HCT116 (cell line): ENCODE data around the gene SHROOM3. TPM values are rescaled to one million over a fixed set of nuclear protein-coding genes. Genes with fewer than 3 reads are reported as not detected.

Experiments
- ATAC-seq: fragments of 200-7000 bp; cut with Tn5 transposase; 2 replicates; pipeline ENCODE4 v1.9.1; 2020; ENCODE audit warnings: mild to moderate bottlenecking, moderate library complexity
- BruUV-seq: library from RNA; stranded (reverse); fragments of 400-500 nt; replicated peaks from 2 replicates; lab custom pipeline; 2021; lab: Mats Ljungman, UMichigan
- CTCF ChIA-PET: fragments of 300-600 bp; sonication (Branson Sonifier 250); formaldehyde crosslinking; loops from one replicate; lab custom pipeline; 2021; ENCODE audit warnings: antibody characterized with exemption; lab: Charles Lee
- POLR2A ChIA-PET: fragments of 300-600, 350-600 bp; sonication (Branson Sonifier 250); formaldehyde crosslinking; loops from one replicate; lab custom pipeline; 2021; ENCODE audit warnings: antibody characterized with exemption; lab: Charles Lee
- RAD21 ChIA-PET, 2 experiments: fragments of 300-600 bp; sonication (Branson Sonifier 250); formaldehyde crosslinking; loops; one replicate each; lab custom pipeline; 2023; ENCODE audit warnings: low total read pairs in 2 of 2; ENCODE audit not compliant: uncharacterized antibody in 2 of 2, unreplicated experiment in 2 of 2, low non-redundant PET in 1 of 2; lab: Charles Lee
- DNase-seq: peaks from one replicate; pipeline ENCODE4 v3.0.0-alpha.2; 2010; ENCODE audit warnings: low read depth, low spot score
- H2AFZ ChIP-seq: fragments of 200-600 bp; shearing (Covaris generic), sonication (generic); 2 replicates; pipeline ENCODE4 v1.6.1; 2017; ENCODE audit warnings: low read depth, mixed run types, mixed read lengths, antibody characterized with exemption, low read length; ENCODE audit not compliant: poor library complexity, severe bottlenecking
- H3K27ac ChIP-seq: 2 replicates; pipeline ENCODE4 v1.5.1; 2012; ENCODE audit warnings: low read depth, low read length
- H3K27me3 ChIP-seq: fragments of 200-600 bp; sonication (generic); 2 replicates; pipeline ENCODE4 v1.6.1; 2016; ENCODE audit warnings: mixed run types, low read length, mixed read lengths; ENCODE audit not compliant: insufficient read depth
- H3K36me3 ChIP-seq, 2 experiments: fragments of 200-500 bp in 1 of 2; fragments of 200-600 bp in 1 of 2; sonication (Bioruptor generic) in 1 of 2; sonication (generic) in 1 of 2; 2 replicates each; pipeline versions ENCODE4 v1.5.1 to v1.6.1; 2014 to 2016; ENCODE audit warnings: low read length in 2 of 2, inconsistent platforms in 1 of 2, mixed read lengths in 1 of 2, mixed run types in 1 of 2; ENCODE audit not compliant: insufficient read depth in 2 of 2, control insufficient read depth in 1 of 2
- H3K4me1 ChIP-seq, 2 experiments: fragments of 200-600 bp in 1 of 2; sonication (generic) in 1 of 2; 2 replicates each; pipeline versions ENCODE4 v1.5.1 to v1.6.1; 2012 to 2017; ENCODE audit warnings: low read length in 2 of 2, inconsistent platforms in 1 of 2, mild to moderate bottlenecking in 1 of 2, mixed read lengths in 1 of 2, mixed run types in 1 of 2, moderate library complexity in 1 of 2; ENCODE audit not compliant: insufficient read depth in 2 of 2, control insufficient read depth in 1 of 2
- H3K4me2 ChIP-seq: fragments of 200-600 bp; sonication (generic); 2 replicates; pipeline ENCODE4 v1.6.1; 2017; ENCODE audit warnings: mixed run types, low read length, mixed read lengths
- H3K4me3 ChIP-seq, 2 experiments: fragments of 200-600 bp in 1 of 2; sonication (generic) in 1 of 2; replicated peaks in 1 of 2; 2 replicates each; pipeline ENCODE4 v1.5.1; 2011 to 2016; ENCODE audit warnings: low read length in 2 of 2, control low read depth in 1 of 2, low read depth in 1 of 2, mild to moderate bottlenecking in 1 of 2, mixed read lengths in 1 of 2, mixed run types in 1 of 2
- H3K79me2 ChIP-seq: fragments of 200-600 bp; sonication (generic); 2 replicates; pipeline ENCODE4 v1.6.1; 2017; ENCODE audit warnings: mild to moderate bottlenecking, mixed run types, low read length, moderate library complexity, mixed read lengths; ENCODE audit not compliant: insufficient read depth
- H3K9ac ChIP-seq: fragments of 200-600 bp; sonication (generic); 2 replicates; pipeline ENCODE4 v1.6.1; 2016; ENCODE audit warnings: low read length, mixed read lengths
- H3K9me2 ChIP-seq: fragments of 200-600 bp; sonication (generic), shearing (Covaris generic); 2 replicates; pipeline ENCODE4 v1.6.1; 2017; ENCODE audit warnings: mixed run types, mild to moderate bottlenecking, moderate library complexity; ENCODE audit not compliant: insufficient read depth
- H3K9me3 ChIP-seq, 2 experiments: fragments of 200-500 bp in 1 of 2; fragments of 200-600 bp in 1 of 2; sonication (Bioruptor generic) in 1 of 2; sonication (generic) in 1 of 2; 2 replicates each; pipeline ENCODE4 v1.6.1; 2014 to 2017; ENCODE audit warnings: low read length in 2 of 2, mixed read lengths in 2 of 2, inconsistent platforms in 1 of 2, low read depth in 1 of 2, mild to moderate bottlenecking in 1 of 2, mixed run types in 1 of 2, moderate library complexity in 1 of 2; ENCODE audit not compliant: control insufficient read depth in 1 of 2, insufficient read depth in 1 of 2
- H4K20me1 ChIP-seq: fragments of 200-600 bp; sonication (generic), shearing (Covaris generic); 2 replicates; pipeline ENCODE4 v1.6.1; 2017; ENCODE audit warnings: mixed run types, mild to moderate bottlenecking, moderate library complexity; ENCODE audit not compliant: insufficient read depth
- CEBPB ChIP-seq: IDR thresholded peaks from 2 replicates; pipeline ENCODE4 v1.6.1; 2012; ENCODE audit warnings: low read depth
- ELF1 ChIP-seq: IDR thresholded peaks from 2 replicates; pipeline ENCODE4 v1.6.1; 2012; ENCODE audit warnings: low read depth, borderline replicate concordance
- EZH2 ChIP-seq: fragments of 200-600 bp; sonication (generic); IDR thresholded peaks from 2 replicates; pipeline ENCODE4 v1.6.1; 2017; ENCODE audit warnings: antibody characterized with exemption, mixed run types
- EZH2phosphoT487 ChIP-seq: fragments of 200-600 bp; IDR thresholded peaks from 2 replicates; pipeline ENCODE4 v1.6.1; 2018; ENCODE audit warnings: antibody characterized with exemption, borderline replicate concordance
- FOSL1 ChIP-seq: IDR thresholded peaks from 2 replicates; pipeline ENCODE4 v1.6.1; 2012; ENCODE audit warnings: low read depth
- JUND ChIP-seq: IDR thresholded peaks from 2 replicates; pipeline ENCODE4 v1.6.1; 2012
- POLR2AphosphoS5 ChIP-seq: IDR thresholded peaks from 2 replicates; pipeline ENCODE4 v1.6.1; 2011; ENCODE audit warnings: mild to moderate bottlenecking, low read depth, low read length, moderate library complexity
- RAD21 ChIP-seq: IDR thresholded peaks from 2 replicates; pipeline ENCODE4 v1.6.1; 2012; ENCODE audit warnings: low read depth, mild to moderate bottlenecking
- SIN3A ChIP-seq: IDR thresholded peaks from 2 replicates; pipeline ENCODE4 v1.6.1; 2012; ENCODE audit warnings: low read depth
- SP1 ChIP-seq: IDR thresholded peaks from 2 replicates; pipeline ENCODE4 v1.6.1; 2012; ENCODE audit warnings: low read depth
- SRF ChIP-seq: IDR thresholded peaks from 2 replicates; pipeline ENCODE4 v1.6.1; 2012; ENCODE audit warnings: low read depth
- YY1 ChIP-seq: IDR thresholded peaks from 2 replicates; pipeline ENCODE4 v1.6.1; 2011; ENCODE audit warnings: low read length, low read depth, moderate library complexity, mild to moderate bottlenecking; ENCODE audit not compliant: insufficient replicate concordance; ENCODE audit errors: extremely low read depth
- ZFX ChIP-seq: fragments of 450-650 bp; IDR thresholded peaks from 2 replicates; pipeline ENCODE4 v1.6.1; 2017
- ZNF274 ChIP-seq: fragments of 200-500 bp; sonication (Bioruptor generic); IDR thresholded peaks from 2 replicates; pipeline ENCODE4 v1.6.1; 2014; ENCODE audit warnings: mild to moderate bottlenecking, low read depth, low read length, inconsistent platforms
- intact Hi-C: fragments of 100-400 bp; cut with micrococcal nuclease; formaldehyde crosslinking; loops from 2 replicates; pipeline ENCODE4 v1.10.0; 2022
- total RNA-seq: library from RNA; stranded (reverse); gene quantifications from one replicate; pipeline ENCODE4 v1.2.1, GENCODE V29; 2021; ENCODE audit not compliant: unreplicated experiment
- TF ChIP-seq, protein P1 (sequence below): IDR thresholded peaks from 2 replicates; pipeline ENCODE4 v1.6.1; 2011; ENCODE audit warnings: mild to moderate bottlenecking, low read length, moderate library complexity; ENCODE audit not compliant: insufficient replicate concordance; ENCODE audit errors: extremely low read depth
- TF ChIP-seq, protein P2 (sequence below): IDR thresholded peaks from 2 replicates; pipeline ENCODE4 v1.6.1; 2012
- TF ChIP-seq, protein P3 (sequence below), 3 experiments: fragments of 200-600 bp in 1 of 3; sonication (generic) in 1 of 3; IDR thresholded peaks in 2 of 3; conservative IDR thresholded peaks in 1 of 3; 2 replicates each; pipeline ENCODE4 v1.5.1; 2012 to 2017; ENCODE audit warnings: low read depth in 2 of 3, low read length in 2 of 3, antibody characterized with exemption in 1 of 3, borderline replicate concordance in 1 of 3, control low read depth in 1 of 3, mild to moderate bottlenecking in 1 of 3, mixed read lengths in 1 of 3, mixed run types in 1 of 3, moderate library complexity in 1 of 3; ENCODE audit not compliant: insufficient read depth in 1 of 3

The SHROOM3 gene
- total RNA-seq, 1 experiment from 2014 or later = 22.5 TPM

DNA sequence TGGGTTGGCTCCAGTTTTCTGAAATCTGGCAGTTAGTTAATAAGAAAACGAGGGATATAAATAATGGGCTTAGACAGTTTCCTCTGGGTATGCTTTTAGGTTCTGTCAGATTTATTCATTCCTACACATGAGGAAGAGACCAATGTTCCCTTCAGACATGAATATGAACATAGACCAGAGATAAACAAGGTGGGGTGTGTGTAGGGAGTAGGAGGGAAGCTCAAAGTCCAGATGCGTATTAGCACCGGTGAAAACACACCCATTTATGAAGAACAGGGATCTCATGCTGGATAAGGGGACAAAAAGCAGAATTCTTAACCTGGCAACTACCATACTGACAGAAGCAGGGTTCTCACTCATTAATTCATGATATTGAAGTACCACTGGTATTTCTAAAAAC is 240.0 kb downstream of the SHROOM3 start:
- no peak overlapping the region for H2AFZ ChIP-seq
- no peaks in the 10 kb centered on the region for H4K20me1 ChIP-seq
- ChIA-PET CTCF (no interaction called here), RAD21 (interaction anchor here in 1 of 2 experiments (0.7 kb wide), 1 partner anchor 528 kb away, joined by 3 read pairs; no protein-coding TSS in a partner anchor), POLR2A (no interaction called here)
- no peak overlapping the region for H3K27ac ChIP-seq
- no peaks in the 10 kb centered on the region for H3K9me3 ChIP-seq
- H3K4me3 ChIP-seq = no peak overlapping the region
- ATAC-seq (no peak), DNase-seq (no peak)
- H3K9me2 ChIP-seq = no peaks in the 10 kb centered on the region
- no peaks in the 10 kb centered on the region for H3K27me3 ChIP-seq
- intact Hi-C loops = no loop called here
- no peaks in the 10 kb centered on the region for H3K36me3 ChIP-seq
- no peaks in the 10 kb centered on the region for H3K79me2 ChIP-seq
- no peak overlapping the region for H3K4me2 ChIP-seq
- H3K9ac ChIP-seq = no peak overlapping the region
- peaks cover 0 to 10% of the 10 kb centered on the region in 2 experiments; a peak in 2 of 4 replicates for H3K4me1 ChIP-seq
- TF ChIP-seq SIN3A (no peak), EZH2 (no peak), SRF (no peak)
- no TSS peak for BruUV-seq

DNA sequence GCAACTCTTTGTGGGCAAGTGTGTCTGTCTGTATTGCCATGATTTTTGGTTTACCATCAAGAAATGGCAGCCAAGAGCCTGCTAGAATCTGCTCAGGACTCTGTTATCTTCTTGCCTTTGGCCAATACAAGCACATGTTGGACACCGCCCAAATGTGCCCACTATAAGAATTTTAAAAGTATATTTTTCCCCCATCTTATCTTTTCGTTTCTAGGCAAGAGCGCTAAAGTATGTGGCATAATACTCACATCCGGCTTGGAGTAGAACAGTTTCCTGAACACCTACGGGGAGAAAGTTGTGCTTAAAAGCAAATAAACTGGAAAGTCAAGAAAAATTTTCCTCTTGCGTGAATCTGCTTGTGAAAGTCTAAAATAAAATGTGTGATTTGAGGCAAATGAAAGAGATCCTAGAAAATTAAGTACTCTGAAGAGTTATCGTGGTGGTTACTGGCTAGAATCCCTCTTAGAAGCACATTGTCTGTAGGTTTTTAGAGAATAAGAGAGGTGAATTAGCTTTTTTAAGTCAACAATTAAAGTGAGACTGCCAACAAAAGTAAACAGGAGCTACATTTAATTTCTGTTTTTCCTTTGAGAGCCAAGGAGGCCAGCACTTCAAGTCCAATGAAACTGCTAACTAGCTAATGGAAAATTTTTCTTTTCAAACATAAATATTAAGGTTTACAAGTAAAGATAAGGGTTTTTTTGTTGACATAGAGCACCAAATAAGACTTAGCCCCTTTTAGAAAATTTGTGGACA is 242.7 kb downstream of the SHROOM3 start:
- Histone ChIP-seq H3K36me3 (no peaks in the 10 kb centered on the region), H4K20me1 (no peaks in the 10 kb centered on the region), H3K27me3 (no peaks in the 10 kb centered on the region), H3K4me2 (no peak overlapping the region), H3K79me2 (no peaks in the 10 kb centered on the region), H3K4me1 (peaks cover 0 to 13% of the 10 kb centered on the region in 2 experiments; a peak in 2 of 4 replicates), H3K27ac (no peak overlapping the region), H3K4me3 (no peak overlapping the region), H3K9me3 (no peaks in the 10 kb centered on the region), H2AFZ (no peak overlapping the region), H3K9me2 (no peaks in the 10 kb centered on the region), H3K9ac (no peak overlapping the region)
- BruUV-seq = no TSS peak
- ChIA-PET RAD21 (no interaction called here), CTCF (no interaction called here), POLR2A (no interaction called here)
- intact Hi-C loops = no loop called here
- no peak for ATAC-seq
- DNase-seq = no peak
- TF ChIP-seq, protein P1, sequence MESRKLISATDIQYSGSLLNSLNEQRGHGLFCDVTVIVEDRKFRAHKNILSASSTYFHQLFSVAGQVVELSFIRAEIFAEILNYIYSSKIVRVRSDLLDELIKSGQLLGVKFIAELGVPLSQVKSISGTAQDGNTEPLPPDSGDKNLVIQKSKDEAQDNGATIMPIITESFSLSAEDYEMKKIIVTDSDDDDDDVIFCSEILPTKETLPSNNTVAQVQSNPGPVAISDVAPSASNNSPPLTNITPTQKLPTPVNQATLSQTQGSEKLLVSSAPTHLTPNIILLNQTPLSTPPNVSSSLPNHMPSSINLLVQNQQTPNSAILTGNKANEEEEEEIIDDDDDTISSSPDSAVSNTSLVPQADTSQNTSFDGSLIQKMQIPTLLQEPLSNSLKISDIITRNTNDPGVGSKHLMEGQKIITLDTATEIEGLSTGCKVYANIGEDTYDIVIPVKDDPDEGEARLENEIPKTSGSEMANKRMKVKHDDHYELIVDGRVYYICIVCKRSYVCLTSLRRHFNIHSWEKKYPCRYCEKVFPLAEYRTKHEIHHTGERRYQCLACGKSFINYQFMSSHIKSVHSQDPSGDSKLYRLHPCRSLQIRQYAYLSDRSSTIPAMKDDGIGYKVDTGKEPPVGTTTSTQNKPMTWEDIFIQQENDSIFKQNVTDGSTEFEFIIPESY = no peak
- TF ChIP-seq SIN3A = no peak
- TF ChIP-seq, protein P2, sequence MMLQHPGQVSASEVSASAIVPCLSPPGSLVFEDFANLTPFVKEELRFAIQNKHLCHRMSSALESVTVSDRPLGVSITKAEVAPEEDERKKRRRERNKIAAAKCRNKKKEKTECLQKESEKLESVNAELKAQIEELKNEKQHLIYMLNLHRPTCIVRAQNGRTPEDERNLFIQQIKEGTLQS = no peak
- TF ChIP-seq POLR2AphosphoS5 = no peak
- TF ChIP-seq EZH2phosphoT487 = no peak
- no peak for TF ChIP-seq SP1
- TF ChIP-seq FOSL1 = no peak
- TF ChIP-seq ZNF274 = no peak
- no peak for TF ChIP-seq YY1
- TF ChIP-seq SRF = no peak
- no peak for TF ChIP-seq ZFX
- no peak for TF ChIP-seq CEBPB
- TF ChIP-seq ELF1 = no peak
- no peak for TF ChIP-seq RAD21
- TF ChIP-seq, protein P3, sequence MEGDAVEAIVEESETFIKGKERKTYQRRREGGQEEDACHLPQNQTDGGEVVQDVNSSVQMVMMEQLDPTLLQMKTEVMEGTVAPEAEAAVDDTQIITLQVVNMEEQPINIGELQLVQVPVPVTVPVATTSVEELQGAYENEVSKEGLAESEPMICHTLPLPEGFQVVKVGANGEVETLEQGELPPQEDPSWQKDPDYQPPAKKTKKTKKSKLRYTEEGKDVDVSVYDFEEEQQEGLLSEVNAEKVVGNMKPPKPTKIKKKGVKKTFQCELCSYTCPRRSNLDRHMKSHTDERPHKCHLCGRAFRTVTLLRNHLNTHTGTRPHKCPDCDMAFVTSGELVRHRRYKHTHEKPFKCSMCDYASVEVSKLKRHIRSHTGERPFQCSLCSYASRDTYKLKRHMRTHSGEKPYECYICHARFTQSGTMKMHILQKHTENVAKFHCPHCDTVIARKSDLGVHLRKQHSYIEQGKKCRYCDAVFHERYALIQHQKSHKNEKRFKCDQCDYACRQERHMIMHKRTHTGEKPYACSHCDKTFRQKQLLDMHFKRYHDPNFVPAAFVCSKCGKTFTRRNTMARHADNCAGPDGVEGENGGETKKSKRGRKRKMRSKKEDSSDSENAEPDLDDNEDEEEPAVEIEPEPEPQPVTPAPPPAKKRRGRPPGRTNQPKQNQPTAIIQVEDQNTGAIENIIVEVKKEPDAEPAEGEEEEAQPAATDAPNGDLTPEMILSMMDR (IDR thresholded peaks at IDR 0.05 in 2 of 3, conservative IDR thresholded peaks at IDR 0.05 in 1 of 3; ENCODE audit: borderline replicate concordance in 1 of 3, insufficient read depth in 1 of 3, low read depth in 2 of 3, low read length in 2 of 3) = no peak
- TF ChIP-seq JUND = no peak
